Measurements from ENCODE around the gene FCER1G.

DNA sequence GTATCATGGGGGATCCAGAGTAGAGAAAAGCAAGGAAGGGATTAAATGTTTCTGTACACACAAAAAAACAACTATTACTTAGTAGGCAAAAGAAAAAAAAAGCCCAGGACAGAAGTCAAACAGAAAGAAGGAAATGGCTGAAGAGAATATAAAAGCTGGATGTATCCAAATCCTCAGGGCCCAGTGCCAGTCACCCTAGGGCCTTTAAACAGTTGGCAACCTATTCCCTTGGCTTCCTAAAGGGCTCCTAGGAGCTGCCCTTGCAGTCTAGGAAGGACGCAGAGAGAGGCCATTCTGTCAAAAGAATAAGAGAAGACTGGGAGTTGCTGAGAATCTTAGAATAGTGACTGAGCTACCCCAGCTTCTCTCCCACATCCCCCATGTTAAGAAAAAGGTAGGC is 42.7 kb upstream of the FCER1G start:
- TF ChIP-seq, protein P1, sequence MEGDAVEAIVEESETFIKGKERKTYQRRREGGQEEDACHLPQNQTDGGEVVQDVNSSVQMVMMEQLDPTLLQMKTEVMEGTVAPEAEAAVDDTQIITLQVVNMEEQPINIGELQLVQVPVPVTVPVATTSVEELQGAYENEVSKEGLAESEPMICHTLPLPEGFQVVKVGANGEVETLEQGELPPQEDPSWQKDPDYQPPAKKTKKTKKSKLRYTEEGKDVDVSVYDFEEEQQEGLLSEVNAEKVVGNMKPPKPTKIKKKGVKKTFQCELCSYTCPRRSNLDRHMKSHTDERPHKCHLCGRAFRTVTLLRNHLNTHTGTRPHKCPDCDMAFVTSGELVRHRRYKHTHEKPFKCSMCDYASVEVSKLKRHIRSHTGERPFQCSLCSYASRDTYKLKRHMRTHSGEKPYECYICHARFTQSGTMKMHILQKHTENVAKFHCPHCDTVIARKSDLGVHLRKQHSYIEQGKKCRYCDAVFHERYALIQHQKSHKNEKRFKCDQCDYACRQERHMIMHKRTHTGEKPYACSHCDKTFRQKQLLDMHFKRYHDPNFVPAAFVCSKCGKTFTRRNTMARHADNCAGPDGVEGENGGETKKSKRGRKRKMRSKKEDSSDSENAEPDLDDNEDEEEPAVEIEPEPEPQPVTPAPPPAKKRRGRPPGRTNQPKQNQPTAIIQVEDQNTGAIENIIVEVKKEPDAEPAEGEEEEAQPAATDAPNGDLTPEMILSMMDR (conservative IDR thresholded peaks at IDR 0.05; ENCODE audit: low read depth, low read length) = no peak
- TF ChIP-seq EZH2 (IDR thresholded peaks at IDR 0.05; ENCODE audit: low read length, unreplicated experiment) (no peak), EZH2phosphoT487 (IDR thresholded peaks at IDR 0.05; ENCODE audit: borderline replicate concordance, low read length) (no peak)
